Immature natural killer cell (primary cell): Measurements from ENCODE around the gene PYCR2. TPM values are rescaled to one million over a fixed set of nuclear protein-coding genes. Genes with fewer than 3 reads are reported as not detected.

Experiments
- DNase-seq, 3 donors: peaks; one replicate each; pipeline ENCODE4 v3.0.0; 2022; ENCODE audit warnings: mixed read lengths in 1 of 3
- H3K27ac Mint-ChIP-seq, 6 donors: one replicate each; pipeline ENCODE4 v1.8.0; 2020; ENCODE audit warnings: mixed read lengths in 6 of 6, mild to moderate bottlenecking in 5 of 6, inconsistent platforms in 4 of 6, moderate library complexity in 3 of 6
- H3K27me3 Mint-ChIP-seq, 3 donors: one replicate each; pipeline ENCODE4 v1.8.0; 2020 to 2021; ENCODE audit warnings: low read depth in 3 of 3, mild to moderate bottlenecking in 3 of 3, mixed read lengths in 3 of 3, moderate library complexity in 3 of 3, inconsistent platforms in 1 of 3
- H3K36me3 Mint-ChIP-seq, 3 donors: one replicate each; pipeline ENCODE4 v1.8.0; 2020; ENCODE audit warnings: mixed read lengths in 3 of 3, inconsistent platforms in 2 of 3, mild to moderate bottlenecking in 2 of 3
- H3K4me1 Mint-ChIP-seq, 2 donors: one replicate each; pipeline ENCODE4 v1.8.0; 2020; ENCODE audit warnings: inconsistent platforms in 2 of 2, mild to moderate bottlenecking in 2 of 2, mixed read lengths in 2 of 2, moderate library complexity in 1 of 2
- H3K4me3 Mint-ChIP-seq, 5 donors: one replicate each; pipeline ENCODE4 v1.8.0; 2020; ENCODE audit warnings: mild to moderate bottlenecking in 5 of 5, mixed read lengths in 5 of 5, inconsistent platforms in 3 of 5, moderate library complexity in 3 of 5
- H3K9me3 Mint-ChIP-seq, 6 donors: one replicate each; pipeline ENCODE4 v1.8.0; 2020; ENCODE audit warnings: mild to moderate bottlenecking in 6 of 6, mixed read lengths in 6 of 6, inconsistent platforms in 4 of 6, moderate library complexity in 3 of 6
- polyA plus RNA-seq, 3 donors: library from polyadenylated mRNA; unstranded; fragments of 300-500 nt; fragmentation: Illumina TruSeq; gene quantifications; one replicate each; pipeline ENCODE4 v1.2.3, GENCODE V29; 2021

The PYCR2 gene
- polyA plus RNA-seq, 3 donors from 2014 or later: 62.0 to 106 (median 72.0) TPM

GRCh38 chr1:225879521-225880221 lies 44.4 kb downstream of the PYCR2 start:
- Mint-ChIP-seq H3K36me3 (peaks cover 0 to 26% (median 8%) of the 10 kb centered on the region in 3 donors), H3K27ac (peak overlapping the region; percentile 80 to 97 (median 91)), H3K27me3 (peaks cover 0 to 6% (median 2%) of the 10 kb centered on the region in 3 donors), H3K4me1 (peaks cover 45 to 59% of the 10 kb centered on the region in 2 donors), H3K9me3 (no peaks in the 10 kb centered on the region), H3K4me3 (peak overlapping the region; percentile 91 to 95 (median 93))
- no peak for DNase-seq

- Mint-ChIP-seq H3K9me3 (no peaks in the 10 kb centered on the region), H3K4me3 (no peak overlapping the region), H3K27me3 (peaks cover 0 to 6% (median 0%) of the 10 kb centered on the region in 3 donors), H3K27ac (peak overlapping the region in 5 of 6 donors; percentile 18 to 91 (median 73)), H3K4me1 (peaks cover 42 to 60% of the 10 kb centered on the region in 2 donors), H3K36me3 (peaks cover 0 to 33% (median 8%) of the 10 kb centered on the region in 3 donors)
- no peak for DNase-seq
These were observed 45.8 kb downstream of the PYCR2 start for GRCh38 chr1:225878282-225878681.

- Mint-ChIP-seq H3K4me1 (peaks cover 45 to 62% of the 10 kb centered on the region in 2 donors), H3K9me3 (no peaks in the 10 kb centered on the region), H3K36me3 (peaks cover 0 to 36% (median 8%) of the 10 kb centered on the region in 3 donors), H3K4me3 (peak overlapping the region in 1 of 5 donors; percentile 62), H3K27me3 (peaks cover 0 to 6% (median 0%) of the 10 kb centered on the region in 3 donors), H3K27ac (peak overlapping the region in 4 of 6 donors; percentile 55 to 83 (median 74))
- DNase-seq: no peak
These were observed 46.5 kb downstream of the PYCR2 start for GRCh38 chr1:225877580-225877979.

- Mint-ChIP-seq H3K36me3 (peaks cover 0 to 36% (median 8%) of the 10 kb centered on the region in 3 donors), H3K4me1 (peaks cover 51 to 68% of the 10 kb centered on the region in 2 donors), H3K27ac (no peak overlapping the region), H3K9me3 (no peaks in the 10 kb centered on the region), H3K27me3 (peaks cover 0 to 6% (median under 1%) of the 10 kb centered on the region in 3 donors), H3K4me3 (no peak overlapping the region)
- DNase-seq: no peak
These were observed 47.0 kb downstream of the PYCR2 start for GRCh38 chr1:225876900-225877510.

GRCh38 chr1:225875044-225875815 lies 48.8 kb downstream of the PYCR2 start:
- Mint-ChIP-seq H3K9me3 (no peaks in the 10 kb centered on the region), H3K36me3 (peaks cover 10 to 54% (median 26%) of the 10 kb centered on the region in 3 donors), H3K4me1 (peaks cover 49 to 71% of the 10 kb centered on the region in 2 donors), H3K27me3 (peaks cover 0 to 3% (median 2%) of the 10 kb centered on the region in 3 donors), H3K4me3 (no peak overlapping the region), H3K27ac (no peak overlapping the region)
- DNase-seq: no peak

GRCh38 chr1:225874431-225874830 lies 49.6 kb downstream of the PYCR2 start:
- Mint-ChIP-seq H3K4me1 (peaks cover 41 to 63% of the 10 kb centered on the region in 2 donors), H3K4me3 (no peak overlapping the region), H3K27me3 (peaks cover 0 to 3% (median 2%) of the 10 kb centered on the region in 3 donors), H3K9me3 (no peaks in the 10 kb centered on the region), H3K36me3 (peaks cover 10 to 54% (median 26%) of the 10 kb centered on the region in 3 donors), H3K27ac (no peak overlapping the region)
- no peak for DNase-seq

- Mint-ChIP-seq H3K27ac (peak overlapping the region in 4 of 6 donors; percentile 2 to 66 (median 57)), H3K36me3 (peaks cover 14 to 58% (median 30%) of the 10 kb centered on the region in 3 donors), H3K27me3 (peaks cover 0 to 3% (median 2%) of the 10 kb centered on the region in 3 donors), H3K4me3 (no peak overlapping the region), H3K4me1 (peaks cover 31 to 57% of the 10 kb centered on the region in 2 donors), H3K9me3 (no peaks in the 10 kb centered on the region)
- no peak for DNase-seq
These were observed 50.7 kb downstream of the PYCR2 start for GRCh38 chr1:225873281-225873850.

GRCh38 chr1:225872075-225872430 lies 52.0 kb downstream of the PYCR2 start:
- Mint-ChIP-seq H3K36me3 (peaks cover 18 to 58% (median 25%) of the 10 kb centered on the region in 3 donors), H3K27me3 (peaks cover 0 to 3% (median 2%) of the 10 kb centered on the region in 3 donors), H3K9me3 (no peaks in the 10 kb centered on the region), H3K4me1 (peaks cover 35 to 52% of the 10 kb centered on the region in 2 donors), H3K4me3 (peak overlapping the region; percentile 11 to 67 (median 37)), H3K27ac (peak overlapping the region; percentile 61 to 89 (median 76))
- DNase-seq: no peak

GRCh38 chr1:225871359-225872074 lies 52.5 kb downstream of the PYCR2 start:
- Mint-ChIP-seq H3K36me3 (peaks cover 18 to 57% (median 26%) of the 10 kb centered on the region in 3 donors), H3K27ac (peak overlapping the region; percentile 61 to 89 (median 76)), H3K27me3 (peaks cover 0 to 3% (median 2%) of the 10 kb centered on the region in 3 donors), H3K9me3 (no peaks in the 10 kb centered on the region), H3K4me1 (peaks cover 40 to 54% of the 10 kb centered on the region in 2 donors), H3K4me3 (peak overlapping the region; percentile 11 to 67 (median 37))
- peak; percentile 52 to 67 (median 61) for DNase-seq

GRCh38 chr1:225870911-225871310 lies 53.1 kb downstream of the PYCR2 start:
- Mint-ChIP-seq H3K27ac (peak overlapping the region; percentile 34 to 88 (median 70)), H3K9me3 (no peaks in the 10 kb centered on the region), H3K27me3 (peaks cover 0 to 3% (median 2%) of the 10 kb centered on the region in 3 donors), H3K4me3 (peak overlapping the region in 2 of 5 donors; percentile 25 to 33), H3K36me3 (peaks cover 18 to 57% (median 26%) of the 10 kb centered on the region in 3 donors), H3K4me1 (peaks cover 44 to 60% of the 10 kb centered on the region in 2 donors)
- DNase-seq: no peak
